RWPE1 (cell line): Measurements from ENCODE around the gene EFNA2.
"Not testable (repeated sequence)": the region's sequence is repeated elsewhere in the genome, so short reads cannot be mapped to it uniquely, and the experiment has no call there.

ENCODE experiments used
- CTCF ChIA-PET: fragments of 350-600 bp; sonication (Branson Sonifier 250); formaldehyde crosslinking; extraction: SDS; loops from one replicate; lab custom pipeline; 2021; lab: Yijun Ruan, JAX
- POLR2A ChIA-PET: fragments of 400-600 bp; formaldehyde crosslinking; extraction: SDS; loops from one replicate; lab custom pipeline; 2020; ENCODE audit warnings: antibody characterized with exemption; ENCODE audit not compliant: low non-redundant PET; lab: Yijun Ruan, JAX
- DNase-seq: peaks from one replicate; pipeline ENCODE4 v3.0.0; 2012; ENCODE audit warnings: low spot score
- H3K27ac ChIP-seq: fragments of 450-650 bp; 2 replicates; pipeline ENCODE4 v1.5.1; 2017
- CTCF ChIP-seq: fragments of 450-650 bp; conservative IDR thresholded peaks from 2 replicates; pipeline ENCODE4 v1.5.1; 2017; ENCODE audit warnings: low read depth, mild to moderate bottlenecking

The EFNA2 gene

DNA sequence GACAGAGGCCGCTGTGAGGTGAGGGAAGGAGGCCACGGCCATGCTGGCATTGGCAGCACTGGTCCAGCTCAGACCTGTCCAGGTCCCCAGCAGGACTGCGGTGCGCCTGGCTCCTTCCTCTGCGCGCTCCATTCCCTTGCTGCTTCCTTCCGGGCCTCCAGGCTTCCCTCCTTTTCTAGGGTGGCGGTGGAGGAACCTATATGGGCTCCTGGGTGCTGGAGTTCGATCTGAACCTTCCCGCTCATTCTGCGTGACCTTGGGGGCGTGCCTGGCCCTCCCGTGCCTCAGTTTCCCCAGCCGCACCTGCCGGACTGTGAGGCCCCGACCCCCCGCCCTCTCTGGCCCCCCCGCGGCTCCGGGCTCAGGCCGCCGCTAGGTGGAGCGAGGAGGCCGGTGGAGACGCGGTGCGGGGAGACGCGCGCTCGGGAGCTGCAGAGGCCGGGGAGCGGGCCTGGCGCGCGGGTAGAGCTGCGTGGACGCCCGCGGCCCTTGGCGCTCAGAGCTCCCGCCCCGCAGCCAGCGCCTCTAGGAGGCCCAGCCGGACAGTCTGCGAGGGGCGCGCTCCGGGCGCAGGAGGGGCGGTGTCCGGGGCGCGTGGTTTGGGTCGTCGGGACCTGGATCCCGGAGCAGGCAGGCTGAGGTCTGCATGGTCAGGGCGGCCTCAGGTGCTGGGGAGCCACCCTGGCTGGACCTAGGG lies 29.9 kb downstream of the EFNA2 start:
- DNase-seq: peak; percentile 66
- ChIA-PET POLR2A (no interaction called here), CTCF (interaction anchor here (0.6 to 1.6 kb wide), 12 partner anchors 9 to 319 kb away, joined by 3 to 8 read pairs (median 3); no protein-coding TSS in a partner anchor)
- peak overlapping the region; percentile 92 for H3K27ac ChIP-seq
- TF ChIP-seq CTCF: peak; percentile 80

GRCh38 chr19:1316466-1316865 lies 30.8 kb downstream of the EFNA2 start:
- DNase-seq: no peak
- ChIA-PET POLR2A (no interaction called here), CTCF (interaction anchor here (0.6 to 1.6 kb wide), 3 partner anchors 9 to 13 kb away, joined by 3 to 8 read pairs (median 3); no protein-coding TSS in a partner anchor)
- no peak overlapping the region for H3K27ac ChIP-seq
- TF ChIP-seq CTCF: no peak

- CTCF ChIA-PET: interaction anchor here (0.6 to 0.7 kb wide), 2 partner anchors 13 to 55 kb away, joined by 3 read pairs; no protein-coding TSS in a partner anchor
- TF ChIP-seq CTCF: no peak
- POLR2A ChIA-PET: interaction anchor here (0.5 kb wide), 1 partner anchor 19 kb away, joined by 9 read pairs; no protein-coding TSS in a partner anchor
- no peak for DNase-seq
- H3K27ac ChIP-seq: no peak overlapping the region
These were observed 31.8 kb downstream of the EFNA2 start for GRCh38 chr19:1317274-1318003.

- no peak for TF ChIP-seq CTCF
- DNase-seq: no peak
- ChIA-PET CTCF (no interaction called here), POLR2A (no interaction called here)
- H3K27ac ChIP-seq: no peak overlapping the region
These were observed 33.2 kb downstream of the EFNA2 start for GRCh38 chr19:1318678-1319471.

DNA sequence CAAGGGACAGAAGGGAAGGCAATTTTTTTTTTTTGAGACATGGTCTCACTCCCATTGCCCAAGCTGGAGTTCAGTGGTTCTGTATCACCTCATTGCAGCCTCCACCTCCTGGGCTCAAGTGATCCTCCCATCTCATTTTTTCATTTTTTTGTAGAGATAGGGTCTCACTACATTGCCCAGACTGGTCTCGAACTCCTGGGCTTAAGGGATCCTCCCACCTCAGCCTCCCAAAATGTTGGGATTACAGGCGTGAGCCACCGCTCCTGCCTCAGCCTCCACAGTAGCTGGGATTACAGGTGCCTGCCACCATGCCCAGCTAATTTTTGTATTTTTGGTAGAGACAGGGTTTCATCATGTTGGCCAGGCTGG lies 34.6 kb downstream of the EFNA2 start:
- POLR2A ChIA-PET, CTCF ChIA-PET, H3K27ac ChIP-seq, DNase-seq: not testable (repeated sequence)

DNA sequence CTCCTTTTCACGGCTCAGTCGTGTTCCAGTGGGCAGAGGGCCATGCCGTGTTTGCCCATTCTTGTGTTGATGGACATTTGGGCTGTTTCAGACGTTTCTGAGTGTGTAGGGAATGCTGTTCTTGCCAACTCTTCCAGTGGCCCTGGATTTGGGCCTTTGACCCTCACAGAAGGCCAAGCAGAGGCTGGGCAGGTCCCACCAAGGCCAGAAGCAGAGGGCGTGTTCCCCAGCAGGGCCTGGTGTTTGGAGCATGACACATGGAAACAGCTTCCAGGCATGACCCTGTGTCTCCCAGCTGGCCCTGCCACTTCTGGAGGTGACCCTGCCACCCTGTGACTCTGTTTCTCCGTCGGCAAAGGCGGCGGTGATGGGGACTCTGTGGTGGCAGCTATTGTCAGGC lies 35.9 kb downstream of the EFNA2 start:
- no peak for TF ChIP-seq CTCF
- ChIA-PET POLR2A (no interaction called here), CTCF (no interaction called here)
- no peak for DNase-seq
- H3K27ac ChIP-seq: no peak overlapping the region
